Loucy (cell line): ENCODE data around the gene MAN1A2.

ENCODE experiments used
- CTCF ChIP-seq: fragments of 200-600 bp; sonication (generic); conservative IDR thresholded peaks from 2 replicates; pipeline ENCODE4 v1.5.1; 2014; ENCODE audit warnings: mild to moderate bottlenecking, antibody characterized with exemption, low read length
- EZH2phosphoT487 ChIP-seq: fragments of 200-600 bp; IDR thresholded peaks from 2 replicates; pipeline ENCODE4 v1.6.1; 2018; ENCODE audit warnings: antibody characterized with exemption, mild to moderate bottlenecking, moderate library complexity, borderline replicate concordance

GRCh38 chr1:117534995-117535467, 167.8 kb downstream of the MAN1A2 start:
- peak; percentile 83 for TF ChIP-seq CTCF
- TF ChIP-seq EZH2phosphoT487: no peak
